SK-N-SH treated with all-trans-retinoic acid at 6 μM for 48 hours (cell line): ENCODE measurements around the gene LMNA.

Source experiments
- ATAC-seq: fragments of 200-7000 bp; cut with Tn5 transposase; 3 replicates; pipeline ENCODE4 v1.9.1; 2020; ENCODE audit warnings: mild to moderate bottlenecking, moderate library complexity
- ARNTL ChIP-seq: fragments of 450-650 bp; formaldehyde crosslinking; IDR thresholded peaks from 2 replicates; pipeline ENCODE4 v1.5.0; 2020; ENCODE audit warnings: low read depth, mild to moderate bottlenecking, moderate library complexity, borderline replicate concordance
- BACH2 ChIP-seq: fragments of 250-450 bp; sonication (Bioruptor Pico); IDR thresholded peaks from 2 replicates; pipeline ENCODE4 v1.9.0; 2021; ENCODE audit warnings: mild to moderate bottlenecking, borderline replicate concordance
- CREB5 ChIP-seq: fragments of 250-450 bp; sonication (Bioruptor Pico); IDR thresholded peaks from 2 replicates; pipeline ENCODE4 v1.5.1; 2020; ENCODE audit warnings: low read depth, mild to moderate bottlenecking, moderate library complexity
- CSDC2 ChIP-seq: fragments of 250-450 bp; sonication (Bioruptor Pico); IDR thresholded peaks from 2 replicates; pipeline ENCODE4 v1.5.0; 2020; ENCODE audit warnings: mild to moderate bottlenecking, moderate library complexity
- ESRRG ChIP-seq: fragments of 250-450 bp; sonication (Bioruptor Pico); IDR thresholded peaks from 2 replicates; pipeline ENCODE4 v1.6.1; 2021; ENCODE audit warnings: mild to moderate bottlenecking
- GLIS3 ChIP-seq: fragments of 250-450 bp; sonication (Bioruptor Pico); IDR thresholded peaks from 2 replicates; pipeline ENCODE4 v1.5.0; 2020; ENCODE audit warnings: mild to moderate bottlenecking, moderate library complexity
- ISL1 ChIP-seq: fragments of 250-450 bp; sonication (Bioruptor Pico); IDR thresholded peaks from 2 replicates; pipeline ENCODE4 v2.1.2; 2022; ENCODE audit warnings: mild to moderate bottlenecking, moderate library complexity
- OSR1 ChIP-seq: fragments of 250-450 bp; sonication (Bioruptor Pico); IDR thresholded peaks from 2 replicates; pipeline ENCODE4 v1.8.0; 2022; ENCODE audit warnings: moderate library complexity, mild to moderate bottlenecking, inconsistent platforms
- PATZ1 ChIP-seq: fragments of 250-450 bp; sonication (Bioruptor Pico); IDR thresholded peaks from 2 replicates; pipeline ENCODE4 v1.8.0; 2020; ENCODE audit warnings: mild to moderate bottlenecking, moderate library complexity, borderline replicate concordance
- PPARA ChIP-seq: fragments of 250-450 bp; sonication (Bioruptor Pico); IDR thresholded peaks from 2 replicates; pipeline ENCODE4 v1.5.0; 2020; ENCODE audit warnings: mild to moderate bottlenecking, borderline replicate concordance
- RARB ChIP-seq: fragments of 250-450 bp; sonication (Bioruptor Pico); IDR thresholded peaks from 2 replicates; pipeline ENCODE4 v1.8.0; 2021; ENCODE audit warnings: mild to moderate bottlenecking, moderate library complexity
- SNAI2 ChIP-seq: fragments of 250-450 bp; sonication (Bioruptor Pico); IDR thresholded peaks from 2 replicates; pipeline ENCODE4 v1.5.0; 2020; ENCODE audit warnings: mild to moderate bottlenecking, moderate library complexity
- TOX ChIP-seq: fragments of 250-450 bp; sonication (Bioruptor Pico); IDR thresholded peaks from 2 replicates; pipeline ENCODE4 v1.8.0; 2021; ENCODE audit warnings: mild to moderate bottlenecking, moderate library complexity, borderline replicate concordance
- ZC3H10 ChIP-seq: fragments of 250-450 bp; sonication (Bioruptor Pico); IDR thresholded peaks from 2 replicates; pipeline ENCODE4 v1.5.1; 2021; ENCODE audit warnings: mild to moderate bottlenecking, moderate library complexity
- ZFP3 ChIP-seq: fragments of 250-450 bp; sonication (Bioruptor Pico); IDR thresholded peaks from 2 replicates; pipeline ENCODE4 v1.5.0; 2020; ENCODE audit warnings: mild to moderate bottlenecking, moderate library complexity
- ZFP30 ChIP-seq: fragments of 450-650 bp; formaldehyde crosslinking; IDR thresholded peaks from 2 replicates; pipeline ENCODE4 v1.5.0; 2022; ENCODE audit warnings: mild to moderate bottlenecking, moderate library complexity
- ZNF565 ChIP-seq: fragments of 450-650 bp; formaldehyde crosslinking; conservative IDR thresholded peaks from 2 replicates; pipeline ENCODE4 v1.5.0; 2020; ENCODE audit warnings: low read depth, mild to moderate bottlenecking, moderate library complexity
- ZNF70 ChIP-seq: fragments of 450-650 bp; formaldehyde crosslinking; IDR thresholded peaks from 2 replicates; pipeline ENCODE4 v1.5.0; 2020; ENCODE audit warnings: mild to moderate bottlenecking, moderate library complexity
- ZNF8 ChIP-seq: fragments of 450-650 bp; formaldehyde crosslinking; IDR thresholded peaks from 2 replicates; pipeline ENCODE4 v1.5.0; 2020; ENCODE audit warnings: mild to moderate bottlenecking, moderate library complexity
- TF ChIP-seq, protein P1 (sequence below): fragments of 250-450 bp; sonication (Bioruptor Pico); IDR thresholded peaks from 2 replicates; pipeline ENCODE4 v1.8.0; 2021; ENCODE audit warnings: low read depth, mild to moderate bottlenecking, moderate library complexity, borderline replicate concordance

LMNA gene

GRCh38 chr1:156095906-156096508, 18.5 kb upstream of the LMNA start:
- no peak for TF ChIP-seq SNAI2
- TF ChIP-seq ESRRG (CRISPR knock-in tag): no peak
- TF ChIP-seq OSR1 (CRISPR knock-in tag): no peak
- no peak for TF ChIP-seq ZFP3
- TF ChIP-seq ISL1: no peak
- TF ChIP-seq PATZ1 (CRISPR knock-in tag): no peak
- no peak for TF ChIP-seq ZFP30 (CRISPR knock-in tag)
- TF ChIP-seq ZNF8 (CRISPR knock-in tag): no peak
- TF ChIP-seq ZC3H10 (CRISPR knock-in tag): no peak
- TF ChIP-seq GLIS3 (CRISPR knock-in tag): no peak
- no peak for TF ChIP-seq ZNF70 (CRISPR knock-in tag)
- TF ChIP-seq, protein P1, sequence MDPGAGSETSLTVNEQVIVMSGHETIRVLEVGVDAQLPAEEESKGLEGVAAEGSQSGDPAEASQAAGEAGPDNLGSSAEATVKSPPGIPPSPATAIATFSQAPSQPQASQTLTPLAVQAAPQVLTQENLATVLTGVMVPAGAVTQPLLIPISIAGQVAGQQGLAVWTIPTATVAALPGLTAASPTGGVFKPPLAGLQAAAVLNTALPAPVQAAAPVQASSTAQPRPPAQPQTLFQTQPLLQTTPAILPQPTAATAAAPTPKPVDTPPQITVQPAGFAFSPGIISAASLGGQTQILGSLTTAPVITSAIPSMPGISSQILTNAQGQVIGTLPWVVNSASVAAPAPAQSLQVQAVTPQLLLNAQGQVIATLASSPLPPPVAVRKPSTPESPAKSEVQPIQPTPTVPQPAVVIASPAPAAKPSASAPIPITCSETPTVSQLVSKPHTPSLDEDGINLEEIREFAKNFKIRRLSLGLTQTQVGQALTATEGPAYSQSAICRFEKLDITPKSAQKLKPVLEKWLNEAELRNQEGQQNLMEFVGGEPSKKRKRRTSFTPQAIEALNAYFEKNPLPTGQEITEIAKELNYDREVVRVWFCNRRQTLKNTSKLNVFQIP: no peak
- ATAC-seq: no peak

DNA sequence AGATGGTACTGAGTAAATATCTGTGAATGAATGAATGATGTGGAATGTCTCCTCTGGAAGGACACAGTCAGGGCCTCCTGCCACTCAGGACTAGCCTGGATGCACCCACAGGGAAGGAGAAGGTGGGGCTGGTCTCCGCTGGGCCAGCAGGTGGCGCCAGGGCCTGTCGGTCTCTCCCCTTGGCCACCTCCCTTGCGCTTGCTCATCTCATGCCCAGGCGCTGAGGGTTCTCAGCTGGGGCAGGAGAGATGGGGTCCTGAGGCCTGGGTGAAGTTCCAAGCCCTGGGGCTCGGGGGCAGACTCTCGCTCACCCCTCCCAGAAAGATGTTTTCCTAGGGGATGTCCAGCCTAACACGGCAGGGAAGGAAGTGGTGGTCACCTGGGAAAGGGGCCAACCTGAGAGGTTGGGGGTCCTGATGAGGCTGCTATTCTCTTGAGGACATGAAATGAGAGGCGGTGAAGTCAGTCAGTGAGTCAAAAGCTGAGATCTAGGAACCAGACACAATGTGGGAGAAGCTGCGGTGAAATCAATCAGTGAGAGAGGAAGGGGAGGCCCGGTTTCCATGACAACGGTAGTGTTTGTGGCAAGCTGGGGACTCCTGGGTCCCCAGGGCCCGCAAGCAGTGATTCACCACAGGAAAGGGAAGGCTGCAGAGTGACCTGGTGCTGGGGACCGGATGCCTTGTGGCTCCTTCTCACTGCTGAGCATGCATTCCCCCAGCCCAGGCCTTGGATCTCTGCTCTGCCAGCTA, 17.7 kb upstream of the LMNA start:
- peak; percentile 99 for ATAC-seq
- no peak for TF ChIP-seq ARNTL
- no peak for TF ChIP-seq GLIS3 (CRISPR knock-in tag)
- TF ChIP-seq, protein P1: 0 out of 2 replicates have a peak, but pooled peaks have one; percentile 19

DNA sequence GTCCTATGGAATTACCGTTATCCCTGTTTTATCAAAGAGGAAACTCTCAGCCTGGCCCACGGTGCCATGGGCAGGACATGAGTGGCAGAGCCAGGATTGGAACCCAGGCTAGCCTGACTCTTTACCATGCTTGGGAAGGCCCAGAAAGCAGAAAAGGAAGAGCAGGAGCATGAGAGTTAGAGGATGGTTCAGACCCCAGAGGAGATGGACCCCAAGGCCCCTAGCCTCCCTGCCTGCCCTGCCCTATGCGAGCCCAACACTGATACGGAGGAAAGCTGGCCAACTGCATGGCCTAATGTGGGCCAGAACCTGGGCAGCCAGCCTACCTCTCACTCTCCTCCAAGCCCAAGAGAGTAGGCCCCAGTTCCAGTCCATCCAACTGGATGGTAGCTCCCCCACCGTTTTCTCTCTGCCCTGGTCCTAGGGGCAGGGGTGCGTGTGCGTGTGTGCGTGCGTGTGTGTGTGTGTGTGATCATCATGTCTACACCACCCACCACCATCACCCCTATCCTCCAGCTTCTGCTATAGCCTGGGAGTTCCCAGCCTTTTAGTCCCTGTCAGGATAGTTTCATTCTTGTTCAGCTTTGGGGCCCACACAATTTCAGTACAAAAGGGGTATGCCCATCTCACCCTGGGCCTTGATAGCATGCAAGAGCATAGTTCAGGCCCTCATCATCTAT, 16.9 kb upstream of the LMNA start:
- ATAC-seq: no peak
- TF ChIP-seq ISL1 (no peak), PPARA (CRISPR knock-in tag) (no peak), RARB (CRISPR knock-in tag) (no peak), ZFP30 (CRISPR knock-in tag) (no peak), ZC3H10 (CRISPR knock-in tag) (no peak), PATZ1 (CRISPR knock-in tag) (no peak), ARNTL (no peak), CREB5 (no peak), BACH2 (CRISPR knock-in tag) (no peak), TOX (CRISPR knock-in tag) (no peak), CSDC2 (CRISPR knock-in tag) (no peak), ZNF565 (no peak), SNAI2 (no peak), ZFP3 (no peak)
